Activated T-cell treated with anti-CD3 and anti-CD28 coated beads for 24 hours (primary cell): ENCODE results near the gene UBL4A.

ENCODE experiments used
- DNase-seq: peaks from one replicate; pipeline ENCODE4 v3.0.0-alpha.2; 2020; ENCODE audit warnings: low read depth

UBL4A gene

DNA sequence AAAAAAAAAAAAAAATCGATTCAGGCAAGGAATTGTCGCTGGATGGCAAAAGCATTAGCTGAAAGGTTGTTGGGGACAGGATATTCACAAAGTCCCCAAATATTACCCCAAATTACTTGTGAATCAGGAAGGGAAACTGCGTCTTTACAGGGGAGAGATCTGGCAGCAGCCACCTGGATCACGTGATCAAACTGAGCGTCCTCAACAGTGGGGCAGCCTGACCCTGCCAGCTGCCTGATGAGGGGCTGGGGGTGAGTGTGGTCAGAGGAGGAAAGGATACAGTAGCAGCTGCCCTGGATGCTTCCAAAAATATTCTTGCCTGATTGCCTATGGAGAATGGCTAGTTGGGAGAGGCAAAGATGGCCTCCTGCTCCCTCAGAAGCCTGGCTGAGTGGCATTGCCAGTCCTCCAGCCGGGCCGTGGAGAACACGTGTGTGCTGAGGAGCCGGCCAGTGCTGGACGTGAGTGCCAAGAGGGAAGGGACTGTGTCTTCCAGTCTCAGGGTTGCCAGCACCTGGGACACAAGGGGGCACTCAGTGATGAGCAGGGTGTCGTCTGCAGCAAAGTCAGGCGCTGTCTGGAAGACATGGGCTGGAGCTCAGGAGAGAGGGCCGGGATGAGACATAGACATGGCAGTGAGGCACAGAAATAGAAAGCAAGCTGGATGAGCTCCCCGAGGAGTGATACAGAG, 4.4 kb downstream of the UBL4A start:
- DNase-seq = no peak

DNA sequence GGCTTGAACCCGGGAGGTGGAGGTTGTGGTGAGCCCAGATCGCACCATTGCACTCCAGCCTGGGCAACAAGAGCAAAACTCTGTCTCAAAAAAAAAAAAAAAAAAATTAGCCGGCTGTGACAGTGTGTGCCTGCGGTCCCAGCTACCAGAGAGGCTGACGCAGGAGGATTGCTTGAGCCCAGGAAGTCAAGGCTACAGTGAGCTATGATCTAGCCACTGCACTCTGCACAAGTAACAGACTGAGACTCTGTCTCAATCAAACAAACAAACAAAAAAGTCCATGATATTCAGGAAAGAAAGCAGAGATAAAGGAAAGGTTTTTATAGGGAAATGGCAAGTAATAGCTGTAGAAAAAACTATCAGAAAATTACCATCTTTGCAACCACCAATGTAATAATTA, 5.2 kb downstream of the UBL4A start:
- DNase-seq = no peak

DNA sequence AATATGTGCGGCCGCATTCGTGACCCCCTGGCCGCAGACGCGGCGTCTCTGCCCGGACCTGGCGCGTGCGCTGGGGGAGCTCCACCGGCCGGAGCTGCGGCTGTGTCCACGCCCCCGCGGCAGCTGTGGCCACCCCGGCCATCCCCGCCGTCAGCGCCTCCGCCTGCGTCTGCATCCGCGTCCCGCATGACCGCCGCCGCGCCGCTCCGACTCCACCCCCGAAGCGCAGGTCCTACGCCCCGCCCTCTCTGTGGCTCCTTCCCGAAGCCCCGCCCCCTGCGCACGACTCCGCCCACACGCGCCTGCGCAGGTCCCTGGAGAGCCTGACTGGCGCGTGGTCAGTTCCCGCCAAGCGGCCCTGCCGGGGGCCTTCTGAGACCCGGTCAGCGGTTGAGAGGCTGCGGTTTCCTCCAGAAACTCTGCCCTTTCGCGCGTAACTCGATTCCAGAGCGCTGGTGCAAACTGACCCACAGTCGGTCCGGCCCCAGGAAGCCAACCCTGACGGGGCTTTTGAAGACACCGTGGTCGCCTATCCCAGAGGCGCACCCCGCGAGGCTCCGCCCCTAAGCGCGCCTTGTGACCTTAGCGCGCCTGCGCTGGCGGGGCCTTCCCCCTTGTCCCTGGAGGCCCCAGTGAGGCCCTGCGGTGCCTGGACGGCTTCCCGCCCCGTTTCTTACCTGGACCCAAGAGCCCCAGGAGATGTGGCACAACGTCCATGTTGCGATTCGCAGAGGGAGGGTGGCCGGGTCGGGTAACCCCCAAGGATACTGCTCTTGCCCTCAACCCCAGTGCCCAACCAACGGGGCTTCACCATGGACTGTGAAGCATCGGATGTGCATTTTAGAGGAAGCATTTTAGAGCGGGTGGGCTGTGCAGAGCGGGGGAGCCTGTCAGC, 7.4 kb downstream of the UBL4A start, which contains the start of gene LAGE3:
Gene LAGE3, minus strand, starts transcription at position 554 of the 895 bp plus-strand sequence. Its CDS starts 366 bp downstream, at position 188.
- DNase-seq = peak; percentile 91

DNA sequence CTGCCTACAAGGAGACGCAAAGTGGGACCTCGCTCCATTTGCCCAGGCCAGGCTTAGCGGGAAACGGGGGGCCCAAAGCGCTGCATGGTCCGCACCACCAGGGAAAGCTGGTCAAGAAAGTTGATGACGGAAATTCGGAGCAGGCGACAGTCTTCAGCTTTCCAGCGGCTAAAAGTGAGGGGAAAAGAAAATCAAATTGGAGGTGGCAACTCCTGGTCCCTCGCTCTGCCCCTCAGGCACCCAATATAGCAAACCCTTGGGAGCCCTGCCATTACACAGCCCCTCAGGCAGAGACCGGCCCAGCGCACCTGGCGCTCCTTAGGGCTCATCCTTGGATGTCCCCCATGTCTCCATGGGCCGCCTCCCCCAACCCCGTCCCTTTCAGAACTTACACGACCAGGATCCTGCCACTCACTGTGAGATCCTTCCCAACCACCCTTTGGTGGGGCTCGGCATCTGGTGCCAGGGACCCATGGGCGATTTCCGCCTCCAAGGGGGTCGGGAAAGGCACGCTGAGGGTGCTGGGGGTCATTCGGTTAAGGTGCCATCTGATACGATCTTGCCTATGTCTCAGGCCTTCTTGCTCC, 8.4 kb downstream of the UBL4A start:
- DNase-seq = no peak

DNA sequence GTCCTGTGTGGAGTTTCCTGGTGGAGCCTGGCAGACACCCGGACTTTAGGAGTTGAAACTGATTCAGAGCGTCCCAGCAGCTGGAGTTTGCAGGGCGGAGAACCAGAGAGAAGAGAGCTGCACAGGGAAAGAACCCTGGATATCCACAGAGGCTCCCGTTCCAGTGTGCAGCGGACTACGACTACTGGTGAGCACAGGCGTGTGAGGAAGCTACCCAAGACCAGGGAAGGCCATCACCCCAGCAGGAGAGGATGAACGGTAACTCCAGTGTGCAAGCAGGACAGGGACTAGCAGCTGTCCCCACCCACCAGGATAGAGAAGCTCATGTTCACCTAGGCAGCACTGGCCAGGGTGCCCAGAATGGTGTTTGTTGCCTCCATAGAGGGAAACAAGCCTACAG, 9.6 kb downstream of the UBL4A start:
- no peak for DNase-seq

DNA sequence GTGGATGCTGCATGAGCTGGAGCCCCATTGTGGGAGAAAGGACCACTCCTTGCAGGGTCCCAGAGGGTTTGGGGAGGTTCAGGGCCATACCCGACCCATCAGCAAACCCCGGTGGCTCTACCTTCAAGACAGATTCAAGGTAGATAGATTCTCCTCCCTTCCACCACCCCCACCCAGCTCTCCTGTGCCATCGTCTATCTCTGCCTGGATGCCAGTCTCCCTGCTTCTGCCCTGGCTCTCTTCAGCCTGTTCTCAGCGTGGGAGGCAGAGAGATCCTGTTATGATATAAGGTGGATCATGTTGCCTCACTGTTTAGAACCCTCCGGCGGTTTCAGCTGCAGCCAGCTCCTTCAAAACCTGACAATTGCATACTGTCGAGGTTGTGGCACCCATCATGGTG, 12.7 kb downstream of the UBL4A start:
- DNase-seq = no peak

DNA sequence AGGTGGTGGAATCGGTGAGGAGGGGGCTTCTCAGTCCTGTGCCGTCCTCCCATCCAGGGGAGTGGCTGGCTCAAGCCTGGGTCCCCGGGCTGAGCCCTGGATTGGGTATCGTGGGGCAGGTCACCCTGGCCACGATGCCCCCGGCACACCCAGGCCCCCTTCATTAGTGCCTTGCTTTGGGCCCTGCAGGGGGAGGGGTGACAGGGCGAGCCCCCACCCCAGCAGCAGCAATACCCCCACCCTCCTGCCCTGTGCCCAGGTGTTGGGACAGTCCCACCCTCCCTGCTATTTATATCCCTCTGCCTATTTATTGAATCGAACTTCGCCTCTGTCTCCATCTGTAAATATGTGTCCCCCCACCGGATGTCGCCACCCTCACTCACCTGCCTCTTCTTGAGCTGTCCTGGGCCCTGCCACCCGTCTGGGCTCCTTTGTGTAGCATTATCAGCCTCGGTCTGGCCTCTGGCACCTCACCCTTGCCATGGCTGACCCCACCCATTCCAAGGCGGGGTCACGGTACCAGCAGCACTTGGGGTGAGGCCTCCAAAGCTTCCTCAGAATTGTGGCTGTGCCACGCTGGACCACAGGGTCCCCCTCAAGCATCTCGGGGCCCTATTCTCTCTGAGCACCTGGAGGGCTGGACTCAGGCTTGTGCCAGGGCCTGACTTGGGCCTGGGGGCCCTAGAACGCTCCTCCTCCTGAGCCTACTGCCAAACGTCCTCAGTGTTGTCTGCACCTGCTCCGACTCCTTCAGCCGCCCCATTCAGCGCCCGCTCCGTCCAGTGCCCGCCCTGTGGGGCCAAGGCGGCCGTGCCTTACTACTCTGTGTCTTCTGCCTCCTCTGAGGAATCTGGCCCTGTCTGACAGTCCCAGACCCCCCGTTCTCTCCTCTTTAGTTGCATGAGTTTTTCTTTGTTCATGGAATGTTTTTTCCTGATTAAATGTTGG, 13.5 kb downstream of the UBL4A start:
- no peak for DNase-seq

DNA sequence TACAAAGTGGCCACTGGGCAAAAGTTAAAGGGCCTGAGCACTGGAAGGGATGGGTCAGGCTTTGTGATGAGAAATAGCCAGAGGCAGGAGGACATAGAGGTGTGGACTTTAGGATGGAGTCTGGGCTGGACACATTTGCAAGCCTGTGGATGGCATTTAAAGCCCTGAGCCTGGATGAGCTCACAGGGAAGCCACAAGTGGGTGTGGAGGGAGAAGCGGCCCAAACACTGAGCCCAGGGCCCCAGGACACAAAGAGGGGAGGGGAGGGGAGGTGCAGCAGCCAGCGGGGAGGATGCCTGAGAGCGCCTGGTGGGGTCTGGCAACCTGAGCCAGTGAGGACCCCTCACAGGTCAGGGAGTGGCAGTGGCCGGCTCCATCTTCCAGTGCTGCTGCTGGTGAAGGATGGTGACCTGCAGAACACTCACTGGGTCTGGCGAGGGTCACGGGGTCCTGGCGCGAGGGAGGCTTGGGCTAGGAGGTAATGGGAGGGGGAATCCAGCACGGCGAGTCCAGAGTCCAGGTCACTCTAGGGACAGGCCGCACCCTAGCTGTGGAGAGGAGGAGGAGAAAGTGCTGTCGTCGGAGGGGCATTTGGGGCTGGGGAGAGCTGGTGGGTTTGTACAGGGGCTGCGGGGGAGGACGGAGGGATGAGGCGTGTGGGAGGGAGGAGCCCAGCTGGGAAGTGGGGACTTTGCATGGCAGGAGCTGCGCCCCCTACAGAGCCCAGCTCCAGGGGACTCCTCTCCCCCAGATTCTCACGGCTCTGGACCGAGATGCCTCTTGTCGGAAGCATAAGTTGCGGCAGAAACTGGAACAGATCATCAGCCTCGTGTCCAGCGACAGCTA, 14.4 kb downstream of the UBL4A start:
- no peak for DNase-seq

DNA sequence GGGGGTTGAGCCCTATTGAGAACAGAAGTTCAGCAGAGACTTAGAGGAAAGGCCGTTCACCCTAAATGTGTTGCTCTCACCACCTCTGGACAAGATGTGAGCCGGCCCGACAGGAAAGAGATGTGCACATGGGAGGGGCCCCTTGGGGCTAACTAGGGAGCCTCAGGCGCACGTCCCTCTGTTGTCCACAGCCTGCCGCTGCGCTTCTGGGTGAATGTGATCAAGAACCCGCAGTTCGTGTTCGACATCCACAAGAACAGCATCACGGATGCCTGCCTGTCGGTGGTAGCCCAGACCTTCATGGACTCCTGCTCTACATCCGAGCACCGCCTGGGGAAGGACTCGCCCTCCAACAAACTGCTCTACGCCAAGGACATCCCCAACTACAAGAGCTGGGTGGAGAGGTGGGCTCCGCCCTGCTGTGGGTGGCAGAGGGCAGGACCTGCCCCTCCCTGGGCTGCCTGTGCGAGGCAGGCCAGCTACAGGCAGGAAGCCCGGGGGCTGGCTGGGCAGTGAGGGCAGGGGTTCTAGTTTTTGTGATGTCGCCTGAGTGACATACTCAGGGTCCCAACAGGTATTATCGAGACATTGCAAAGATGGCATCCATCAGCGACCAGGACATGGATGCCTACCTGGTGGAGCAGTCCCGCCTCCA, 15.4 kb downstream of the UBL4A start:
- no peak for DNase-seq

DNA sequence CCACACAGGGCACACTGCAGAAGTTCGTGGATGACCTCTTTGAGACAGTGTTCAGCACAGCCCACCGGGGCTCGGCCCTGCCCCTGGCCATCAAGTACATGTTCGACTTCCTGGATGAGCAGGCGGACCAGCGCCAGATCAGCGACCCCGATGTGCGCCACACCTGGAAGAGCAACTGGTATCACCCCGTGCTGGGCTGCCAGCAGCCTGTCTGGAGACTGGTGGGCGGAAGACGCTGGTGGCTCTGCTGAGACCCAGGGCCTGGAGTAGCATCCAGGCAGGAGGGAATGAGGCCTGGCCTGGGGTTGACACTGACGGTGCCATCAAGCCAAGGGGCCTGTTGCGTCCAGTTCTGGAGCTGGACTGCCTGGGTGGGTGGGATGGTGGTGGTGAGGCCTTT, 16.0 kb downstream of the UBL4A start:
- DNase-seq = no peak

DNA sequence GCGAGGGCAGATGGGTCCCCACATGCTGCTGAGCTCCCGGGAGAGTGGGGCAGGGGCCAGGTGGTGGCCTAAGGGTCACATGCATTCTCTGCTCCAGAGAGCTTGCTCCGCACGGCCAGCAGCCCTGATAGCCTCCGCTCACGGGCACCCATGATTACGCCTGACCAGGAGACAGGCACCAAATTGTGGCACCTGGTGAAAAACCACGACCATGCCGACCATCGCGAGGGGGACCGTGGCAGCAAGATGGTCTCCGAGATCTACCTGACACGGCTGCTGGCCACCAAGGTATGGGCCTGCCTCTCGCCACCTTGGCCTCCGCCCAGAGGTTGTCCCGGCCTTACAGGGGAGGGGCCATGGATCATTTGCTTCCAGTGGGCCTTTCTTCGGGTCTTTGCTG, 16.5 kb downstream of the UBL4A start:
- no peak for DNase-seq

DNA sequence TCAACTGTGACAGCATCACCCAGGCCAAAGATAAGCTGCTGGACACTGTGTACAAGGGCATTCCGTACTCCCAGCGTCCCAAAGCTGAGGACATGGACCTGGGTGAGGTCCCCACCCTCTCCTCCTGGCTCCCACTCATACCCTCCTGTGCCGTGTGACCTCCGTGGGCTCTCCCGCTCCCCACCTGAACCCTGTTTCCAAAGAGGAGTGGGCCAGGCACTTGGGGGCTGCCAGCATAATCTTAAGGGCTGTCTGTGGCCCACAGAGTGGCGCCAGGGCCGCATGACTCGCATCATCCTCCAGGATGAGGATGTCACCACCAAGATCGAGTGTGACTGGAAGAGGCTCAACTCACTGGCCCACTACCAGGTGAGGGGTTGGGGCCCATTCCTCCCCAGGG, 17.3 kb downstream of the UBL4A start:
- DNase-seq = no peak

DNA sequence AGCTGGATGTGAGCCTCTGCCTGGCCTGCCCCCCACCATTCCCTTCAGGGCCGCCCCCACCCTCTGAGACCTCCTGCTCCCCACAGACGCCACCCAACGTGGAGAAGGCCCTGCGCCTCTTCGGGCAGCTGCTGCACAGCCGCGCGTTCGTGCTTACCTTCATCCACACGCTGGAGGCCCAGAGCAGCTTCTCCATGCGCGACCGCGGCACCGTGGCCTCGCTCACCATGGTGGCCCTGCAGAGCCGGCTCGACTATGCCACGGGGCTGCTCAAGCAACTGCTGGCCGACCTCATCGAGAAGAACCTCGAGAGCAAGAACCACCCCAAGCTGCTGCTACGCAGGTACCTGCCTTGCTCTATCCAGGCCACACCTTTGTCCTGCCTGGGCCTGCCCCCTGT, 18.2 kb downstream of the UBL4A start:
- DNase-seq = no peak

DNA sequence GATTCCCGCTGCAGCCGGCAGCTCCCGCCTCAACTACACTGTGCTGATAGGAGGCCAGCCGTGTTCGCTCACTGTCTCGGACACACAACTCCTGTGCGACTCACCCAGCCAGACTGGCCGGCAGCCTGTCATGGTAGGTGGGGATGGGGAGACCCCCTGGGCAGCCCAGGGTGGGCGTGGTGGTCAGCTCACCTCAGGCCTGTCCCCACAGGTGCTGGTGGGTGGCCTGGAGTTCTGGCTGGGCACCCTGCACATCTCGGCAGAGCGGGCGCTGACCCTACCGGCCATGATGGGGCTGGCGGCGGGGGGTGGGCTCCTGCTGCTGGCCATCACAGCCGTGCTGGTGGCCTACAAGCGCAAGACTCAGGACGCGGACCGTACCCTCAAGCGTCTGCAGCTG, 18.9 kb downstream of the UBL4A start:
- no peak for DNase-seq

DNA sequence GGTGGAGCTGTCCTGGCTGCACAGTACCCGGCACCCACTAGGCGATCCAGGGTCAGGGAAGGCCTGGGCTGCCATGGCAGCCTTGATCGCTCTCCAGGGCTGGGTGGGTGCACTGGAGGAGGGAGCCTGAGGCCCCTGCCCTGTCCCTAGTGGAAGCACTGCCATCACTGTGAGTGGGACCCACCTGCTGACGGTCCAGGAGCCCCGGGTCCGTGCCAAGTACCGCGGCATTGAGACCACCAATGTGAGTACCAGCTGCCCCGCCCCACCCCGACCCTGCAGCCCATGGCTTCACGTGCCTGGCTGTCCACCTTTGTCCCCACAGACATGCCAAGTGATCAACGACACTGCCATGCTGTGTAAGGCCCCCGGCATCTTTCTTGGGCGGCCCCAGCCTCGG, 19.5 kb downstream of the UBL4A start:
- no peak for DNase-seq

DNA sequence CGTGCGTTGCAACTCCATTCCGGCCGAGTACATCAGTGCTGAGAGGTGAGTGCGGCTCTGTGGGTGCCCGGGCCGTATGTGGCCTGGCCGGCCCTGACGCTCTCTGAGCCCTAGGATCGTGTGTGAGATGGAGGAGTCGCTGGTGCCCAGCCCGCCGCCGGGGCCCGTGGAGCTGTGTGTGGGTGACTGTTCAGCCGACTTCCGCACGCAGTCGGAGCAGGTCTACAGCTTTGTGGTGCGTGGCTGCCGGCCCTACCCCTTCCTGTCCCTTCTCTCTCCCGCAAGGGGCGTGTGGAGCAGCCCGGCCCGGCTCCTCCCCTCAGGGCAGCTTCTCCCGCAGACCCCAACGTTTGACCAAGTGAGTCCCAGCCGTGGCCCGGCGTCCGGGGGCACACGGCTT, 20.4 kb downstream of the UBL4A start:
- DNase-seq = no peak

DNA sequence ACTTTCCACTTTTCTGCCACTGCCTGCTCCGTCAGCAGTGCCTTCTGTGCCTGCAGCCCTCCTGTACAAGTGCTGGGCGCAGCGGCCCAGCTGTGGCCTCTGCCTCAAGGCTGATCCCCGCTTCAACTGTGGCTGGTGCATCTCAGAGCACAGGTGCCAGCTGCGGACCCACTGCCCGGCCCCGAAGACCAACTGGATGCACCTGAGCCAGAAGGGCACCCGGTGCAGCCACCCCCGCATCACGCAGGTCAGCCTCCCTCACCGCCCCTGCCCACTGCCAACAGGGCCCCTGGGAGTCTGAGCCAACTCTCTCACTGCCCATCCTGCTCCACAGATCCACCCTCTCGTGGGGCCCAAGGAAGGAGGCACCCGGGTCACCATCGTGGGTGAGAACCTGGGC, 20.8 kb downstream of the UBL4A start:
- DNase-seq = no peak

DNA sequence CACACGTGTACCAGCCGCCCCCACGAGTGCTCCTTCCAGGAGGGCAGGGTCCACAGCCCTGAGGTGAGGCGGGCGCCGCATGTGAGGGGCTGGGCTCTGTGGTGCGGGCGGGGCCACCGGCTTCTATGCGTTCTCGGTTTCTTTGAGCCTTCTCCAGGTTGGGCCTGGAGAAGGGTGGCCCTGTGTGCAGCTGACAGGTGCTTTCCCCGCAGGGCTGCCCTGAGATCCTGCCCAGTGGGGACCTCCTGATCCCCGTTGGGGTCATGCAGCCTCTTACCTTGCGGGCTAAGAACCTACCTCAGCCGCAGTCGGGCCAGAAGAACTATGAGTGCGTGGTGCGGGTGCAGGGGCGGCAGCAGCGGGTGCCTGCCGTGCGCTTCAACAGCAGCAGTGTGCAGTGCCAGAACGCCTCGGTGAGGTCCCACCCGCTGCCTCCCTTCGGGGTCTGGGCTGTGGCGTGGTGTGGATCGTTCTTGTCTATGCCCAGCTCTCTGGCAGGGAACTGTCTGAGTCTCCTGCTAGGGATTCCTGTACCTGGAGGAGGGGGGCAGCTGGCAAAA, 21.5 kb downstream of the UBL4A start:
- DNase-seq = no peak

DNA sequence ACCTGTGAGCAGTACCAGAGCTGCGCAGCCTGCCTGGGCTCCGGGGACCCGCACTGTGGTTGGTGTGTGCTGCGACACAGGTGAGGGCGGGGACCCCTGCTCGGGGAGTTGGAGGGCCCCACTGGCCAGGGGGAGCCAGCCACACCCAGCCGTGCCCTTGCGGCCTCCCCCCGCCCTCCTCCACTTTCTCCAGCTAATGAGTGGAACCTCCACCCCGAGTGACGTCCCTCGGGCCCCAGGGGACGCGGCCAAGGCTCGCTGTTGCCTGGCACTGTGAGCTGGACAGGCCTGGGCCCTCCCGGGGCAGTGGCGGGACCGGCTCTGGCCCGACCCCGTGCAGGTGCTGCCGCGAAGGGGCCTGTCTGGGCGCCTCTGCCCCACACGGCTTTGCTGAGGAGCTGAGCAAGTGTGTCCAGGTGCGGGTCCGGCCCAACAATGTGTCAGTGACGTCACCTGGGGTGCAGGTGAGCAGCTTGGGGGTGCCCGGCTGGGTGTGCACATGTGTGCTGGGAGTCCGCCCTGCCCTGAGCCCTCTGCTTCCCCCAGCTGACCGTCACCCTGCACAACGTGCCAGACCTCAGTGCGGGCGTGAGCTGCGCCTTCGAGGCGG, 22.7 kb downstream of the UBL4A start:
- no peak for DNase-seq

DNA sequence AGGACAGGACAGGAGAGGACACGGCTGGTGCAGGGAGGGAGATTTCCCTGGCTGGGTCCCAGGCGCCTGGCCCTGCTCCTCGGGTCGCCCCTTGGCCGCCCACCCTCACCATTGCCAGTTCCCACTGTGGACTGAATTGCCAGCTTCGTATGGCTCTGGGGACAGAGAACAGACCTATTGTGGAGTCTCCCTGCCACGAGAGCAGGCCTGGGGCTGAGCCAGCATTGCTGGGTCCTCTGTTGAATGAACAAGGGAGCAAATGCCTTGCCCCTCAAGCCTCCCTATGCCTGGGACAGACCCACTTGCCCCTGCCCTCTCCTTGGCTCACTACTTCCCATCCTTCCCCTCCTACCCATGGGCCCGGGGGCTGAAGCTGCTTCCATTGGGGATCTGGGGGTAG, 24.0 kb downstream of the UBL4A start:
- no peak for DNase-seq
